GM23338 (cell line): Measurements from ENCODE around the gene ADCY5. TPM values are rescaled to one million over a fixed set of nuclear protein-coding genes. Genes with fewer than 3 reads are reported as not detected.

Experiments used
- ATAC-seq: fragments of 200-7000 bp; cut with Tn5 transposase; 3 replicates; pipeline ENCODE4 v1.9.1; 2020
- DNase-seq: peaks from one replicate; pipeline ENCODE4 v3.0.0-alpha.2; 2015; ENCODE audit warnings: low spot score
- H2AFZ ChIP-seq: fragments of 200-600 bp; sonication (generic); 2 replicates; pipeline ENCODE4 v1.8.0; 2016; ENCODE audit warnings: antibody characterized with exemption, mild to moderate bottlenecking, moderate library complexity
- H3F3A ChIP-seq: fragments of 200-600 bp; sonication (generic); replicated peaks from 2 replicates; pipeline ENCODE4 v1.8.0; 2017; ENCODE audit warnings: antibody characterized with exemption, mixed run types, low read depth
- H3K27ac ChIP-seq: fragments of 200-600 bp; sonication (generic); 2 replicates; pipeline ENCODE4 v1.6.1; 2016; ENCODE audit warnings: low read depth
- H3K27me3 ChIP-seq: fragments of 200-600 bp; sonication (generic); 2 replicates; pipeline ENCODE4 v1.8.0; 2016; ENCODE audit warnings: mild to moderate bottlenecking, mixed run types, moderate library complexity; ENCODE audit not compliant: insufficient read depth
- H3K36me3 ChIP-seq: fragments of 200-600 bp; sonication (generic); 2 replicates; pipeline ENCODE4 v1.8.0; 2016; ENCODE audit warnings: mild to moderate bottlenecking; ENCODE audit not compliant: insufficient read depth
- H3K4me1 ChIP-seq: fragments of 200-600 bp; sonication (generic); 2 replicates; pipeline ENCODE4 v1.8.0; 2016; ENCODE audit warnings: mild to moderate bottlenecking, moderate library complexity; ENCODE audit not compliant: insufficient read depth
- H3K4me2 ChIP-seq: fragments of 200-600 bp; sonication (generic); 2 replicates; pipeline ENCODE4 v1.7.1; 2017; ENCODE audit warnings: mixed run types
- H3K4me3 ChIP-seq: fragments of 200-600 bp; sonication (generic); 2 replicates; pipeline ENCODE4 v1.6.1; 2016; ENCODE audit warnings: mixed run types
- H3K79me2 ChIP-seq: fragments of 200-600 bp; sonication (generic); replicated peaks from 2 replicates; pipeline ENCODE4 v1.8.0; 2017; ENCODE audit warnings: mild to moderate bottlenecking; ENCODE audit not compliant: insufficient read depth
- H3K9me2 ChIP-seq: fragments of 200-600 bp; sonication (generic); 2 replicates; pipeline ENCODE4 v1.8.0; 2017; ENCODE audit not compliant: insufficient read depth
- H4K20me1 ChIP-seq: fragments of 200-600 bp; sonication (generic); replicated peaks from 2 replicates; pipeline ENCODE4 v1.8.0; 2017; ENCODE audit warnings: mild to moderate bottlenecking; ENCODE audit not compliant: insufficient read depth
- H3K27ac Mint-ChIP-seq: 2 replicates; pipeline ENCODE4 v1.8.0; 2020; ENCODE audit warnings: inconsistent platforms, mild to moderate bottlenecking, moderate library complexity, mixed read lengths
- H3K27me3 Mint-ChIP-seq: 3 replicates; pipeline ENCODE4 v1.8.0; 2022; ENCODE audit warnings: low read depth, mild to moderate bottlenecking, moderate library complexity, mixed read lengths, inconsistent platforms; ENCODE audit not compliant: insufficient read depth, poor library complexity
- H3K36me3 Mint-ChIP-seq: 3 replicates; pipeline ENCODE4 v1.8.0; 2021; ENCODE audit warnings: low read depth, mild to moderate bottlenecking, inconsistent platforms, moderate library complexity, mixed read lengths
- H3K4me1 Mint-ChIP-seq: 3 replicates; pipeline ENCODE4 v1.8.0; 2020; ENCODE audit warnings: mild to moderate bottlenecking, inconsistent platforms, mixed read lengths
- H3K4me3 Mint-ChIP-seq: 3 replicates; pipeline ENCODE4 v1.8.0; 2021; ENCODE audit warnings: moderate library complexity, mild to moderate bottlenecking, inconsistent platforms, mixed read lengths
- H3K9me3 Mint-ChIP-seq: 3 replicates; pipeline ENCODE4 v1.8.0; 2020; ENCODE audit warnings: moderate library complexity, mild to moderate bottlenecking, inconsistent platforms, mixed read lengths
- CREB1 ChIP-seq: fragments of 250-450 bp; sonication (Bioruptor Pico); IDR thresholded peaks from 2 replicates; pipeline ENCODE4 v1.5.0; 2020; ENCODE audit warnings: low read depth, mild to moderate bottlenecking, moderate library complexity
- EZH2 ChIP-seq: fragments of 200-600 bp; sonication (generic); IDR thresholded peaks from one replicate; pipeline ENCODE4 v1.8.0; 2017; ENCODE audit warnings: antibody characterized with exemption, mild to moderate bottlenecking, low read depth; ENCODE audit not compliant: unreplicated experiment
- EZH2phosphoT487 ChIP-seq: fragments of 200-600 bp; sonication (generic); IDR thresholded peaks from one replicate; pipeline ENCODE4 v1.8.1; 2018; ENCODE audit warnings: antibody characterized with exemption; ENCODE audit not compliant: unreplicated experiment
- ZNF114 ChIP-seq: fragments of 250-450 bp; sonication (Bioruptor Pico); IDR thresholded peaks from 2 replicates; pipeline ENCODE4 v1.5.0; 2020; ENCODE audit warnings: mild to moderate bottlenecking, moderate library complexity
- ZNF331 ChIP-seq: fragments of 250-450 bp; sonication (Bioruptor Pico); IDR thresholded peaks from 2 replicates; pipeline ENCODE4 v1.5.0; 2020; ENCODE audit warnings: low read depth, mild to moderate bottlenecking, moderate library complexity
- polyA plus RNA-seq: library from polyadenylated mRNA; unstranded; fragments of >200 nt; fragmentation: Nextera tagmentation; extraction: Ambion mirVana; gene quantifications from 2 replicates; pipeline ENCODE4 v1.2.1, GENCODE V29; 2016
- total RNA-seq: library from RNA; depleted of rRNA; stranded (reverse); fragments of >200 nt; shearing (Covaris generic); gene quantifications from 2 replicates; pipeline ENCODE4 v1.2.3, GENCODE V29; 2014
- TF ChIP-seq, protein P1 (sequence below): fragments of 250-450 bp; sonication (Bioruptor Pico); IDR thresholded peaks from 2 replicates; pipeline ENCODE4 v1.5.0; 2020; ENCODE audit warnings: mild to moderate bottlenecking, moderate library complexity
- TF ChIP-seq, protein P2 (sequence below), 2 experiments: fragments of 200-600 bp in 1 of 2; sonication (generic) in 1 of 2; conservative IDR thresholded peaks; 2 replicates each; pipeline versions ENCODE4 v1.5.1 to v1.6.1; 2016 to 2017; ENCODE audit warnings: antibody characterized with exemption in 2 of 2, low read depth in 2 of 2, mild to moderate bottlenecking in 2 of 2, moderate library complexity in 1 of 2
- TF ChIP-seq, protein P3 (sequence below): IDR thresholded peaks from one replicate; pipeline ENCODE4 v1.6.1; 2018; ENCODE audit warnings: antibody characterized with exemption; ENCODE audit not compliant: unreplicated experiment

Gene ADCY5
- total and polyA plus RNA-seq, 2 experiments from 2014 or later: 3.5 to 10.2 TPM

DNA sequence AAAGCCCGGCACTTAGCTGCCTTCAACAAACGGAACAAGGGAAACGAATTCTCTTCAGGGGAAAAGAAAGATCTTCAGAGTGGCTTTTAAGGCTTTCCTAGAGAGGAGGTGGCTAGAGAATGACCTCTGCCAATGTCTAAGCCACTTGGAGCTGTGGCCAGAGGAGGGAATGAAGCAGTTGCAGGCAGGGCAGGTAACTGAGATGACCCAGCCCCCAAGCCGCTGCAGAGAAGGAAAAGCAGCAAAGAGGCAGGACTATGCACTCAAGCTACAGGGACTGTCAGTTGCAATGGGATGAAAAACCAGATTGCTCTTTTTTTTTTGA, 133.7 kb downstream of the ADCY5 start:
- TF ChIP-seq EZH2 (no peak), EZH2phosphoT487 (no peak)
- TF ChIP-seq, protein P1, sequence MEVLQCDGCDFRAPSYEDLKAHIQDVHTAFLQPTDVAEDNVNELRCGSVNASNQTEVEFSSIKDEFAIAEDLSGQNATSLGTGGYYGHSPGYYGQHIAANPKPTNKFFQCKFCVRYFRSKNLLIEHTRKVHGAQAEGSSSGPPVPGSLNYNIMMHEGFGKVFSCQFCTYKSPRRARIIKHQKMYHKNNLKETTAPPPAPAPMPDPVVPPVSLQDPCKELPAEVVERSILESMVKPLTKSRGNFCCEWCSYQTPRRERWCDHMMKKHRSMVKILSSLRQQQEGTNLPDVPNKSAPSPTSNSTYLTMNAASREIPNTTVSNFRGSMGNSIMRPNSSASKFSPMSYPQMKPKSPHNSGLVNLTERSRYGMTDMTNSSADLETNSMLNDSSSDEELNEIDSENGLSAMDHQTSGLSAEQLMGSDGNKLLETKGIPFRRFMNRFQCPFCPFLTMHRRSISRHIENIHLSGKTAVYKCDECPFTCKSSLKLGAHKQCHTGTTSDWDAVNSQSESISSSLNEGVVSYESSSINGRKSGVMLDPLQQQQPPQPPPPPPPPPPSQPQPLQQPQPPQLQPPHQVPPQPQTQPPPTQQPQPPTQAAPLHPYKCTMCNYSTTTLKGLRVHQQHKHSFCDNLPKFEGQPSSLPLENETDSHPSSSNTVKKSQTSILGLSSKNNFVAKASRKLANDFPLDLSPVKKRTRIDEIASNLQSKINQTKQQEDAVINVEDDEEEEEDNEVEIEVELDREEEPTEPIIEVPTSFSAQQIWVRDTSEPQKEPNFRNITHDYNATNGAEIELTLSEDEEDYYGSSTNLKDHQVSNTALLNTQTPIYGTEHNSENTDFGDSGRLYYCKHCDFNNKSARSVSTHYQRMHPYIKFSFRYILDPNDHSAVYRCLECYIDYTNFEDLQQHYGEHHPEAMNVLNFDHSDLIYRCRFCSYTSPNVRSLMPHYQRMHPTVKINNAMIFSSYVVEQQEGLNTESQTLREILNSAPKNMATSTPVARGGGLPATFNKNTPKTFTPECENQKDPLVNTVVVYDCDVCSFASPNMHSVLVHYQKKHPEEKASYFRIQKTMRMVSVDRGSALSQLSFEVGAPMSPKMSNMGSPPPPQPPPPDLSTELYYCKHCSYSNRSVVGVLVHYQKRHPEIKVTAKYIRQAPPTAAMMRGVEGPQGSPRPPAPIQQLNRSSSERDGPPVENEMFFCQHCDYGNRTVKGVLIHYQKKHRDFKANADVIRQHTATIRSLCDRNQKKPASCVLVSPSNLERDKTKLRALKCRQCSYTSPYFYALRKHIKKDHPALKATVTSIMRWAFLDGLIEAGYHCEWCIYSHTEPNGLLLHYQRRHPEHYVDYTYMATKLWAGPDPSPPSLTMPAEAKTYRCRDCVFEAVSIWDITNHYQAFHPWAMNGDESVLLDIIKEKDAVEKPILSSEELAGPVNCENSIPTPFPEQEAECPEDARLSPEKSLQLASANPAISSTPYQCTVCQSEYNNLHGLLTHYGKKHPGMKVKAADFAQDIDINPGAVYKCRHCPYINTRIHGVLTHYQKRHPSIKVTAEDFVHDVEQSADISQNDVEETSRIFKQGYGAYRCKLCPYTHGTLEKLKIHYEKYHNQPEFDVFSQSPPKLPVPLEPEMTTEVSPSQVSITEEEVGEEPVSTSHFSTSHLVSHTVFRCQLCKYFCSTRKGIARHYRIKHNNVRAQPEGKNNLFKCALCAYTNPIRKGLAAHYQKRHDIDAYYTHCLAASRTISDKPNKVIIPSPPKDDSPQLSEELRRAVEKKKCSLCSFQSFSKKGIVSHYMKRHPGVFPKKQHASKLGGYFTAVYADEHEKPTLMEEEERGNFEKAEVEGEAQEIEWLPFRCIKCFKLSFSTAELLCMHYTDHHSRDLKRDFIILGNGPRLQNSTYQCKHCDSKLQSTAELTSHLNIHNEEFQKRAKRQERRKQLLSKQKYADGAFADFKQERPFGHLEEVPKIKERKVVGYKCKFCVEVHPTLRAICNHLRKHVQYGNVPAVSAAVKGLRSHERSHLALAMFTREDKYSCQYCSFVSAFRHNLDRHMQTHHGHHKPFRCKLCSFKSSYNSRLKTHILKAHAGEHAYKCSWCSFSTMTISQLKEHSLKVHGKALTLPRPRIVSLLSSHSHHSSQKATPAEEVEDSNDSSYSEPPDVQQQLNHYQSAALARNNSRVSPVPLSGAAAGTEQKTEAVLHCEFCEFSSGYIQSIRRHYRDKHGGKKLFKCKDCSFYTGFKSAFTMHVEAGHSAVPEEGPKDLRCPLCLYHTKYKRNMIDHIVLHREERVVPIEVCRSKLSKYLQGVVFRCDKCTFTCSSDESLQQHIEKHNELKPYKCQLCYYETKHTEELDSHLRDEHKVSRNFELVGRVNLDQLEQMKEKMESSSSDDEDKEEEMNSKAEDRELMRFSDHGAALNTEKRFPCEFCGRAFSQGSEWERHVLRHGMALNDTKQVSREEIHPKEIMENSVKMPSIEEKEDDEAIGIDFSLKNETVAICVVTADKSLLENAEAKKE (CRISPR knock-in tag): no peak; the same call in 1 of the 2 replicates
- DNase-seq (no peak), ATAC-seq (no peak)
- H4K20me1 ChIP-seq: no peaks in the 10 kb centered on the region
- peaks cover 70% of the 10 kb centered on the region for H3K4me1 ChIP-seq
- no peaks in the 10 kb centered on the region for H3K9me2 ChIP-seq
- peaks cover 8% of the 10 kb centered on the region for H3K79me2 ChIP-seq
- peaks cover 22% of the 10 kb centered on the region for H3F3A ChIP-seq
- peak overlapping the region; percentile 99 for H3K27ac Mint-ChIP-seq
- H3K27me3 ChIP-seq: no peaks in the 10 kb centered on the region
- no peak overlapping the region for H2AFZ ChIP-seq
- H3K27ac ChIP-seq: peak overlapping the region; percentile 96
- H3K36me3 Mint-ChIP-seq: peaks cover 6% of the 10 kb centered on the region
- peak overlapping the region; percentile 70 for H3K4me3 Mint-ChIP-seq
- peaks cover 28% of the 10 kb centered on the region for H3K27me3 Mint-ChIP-seq
- H3K4me3 ChIP-seq: no peak overlapping the region
- H3K4me2 ChIP-seq: peak overlapping the region; percentile 37
- H3K4me1 Mint-ChIP-seq: peaks cover 78% of the 10 kb centered on the region
- H3K9me3 Mint-ChIP-seq: no peaks in the 10 kb centered on the region; the same call in 2 of the 3 replicates
- H3K36me3 ChIP-seq: no peaks in the 10 kb centered on the region

DNA sequence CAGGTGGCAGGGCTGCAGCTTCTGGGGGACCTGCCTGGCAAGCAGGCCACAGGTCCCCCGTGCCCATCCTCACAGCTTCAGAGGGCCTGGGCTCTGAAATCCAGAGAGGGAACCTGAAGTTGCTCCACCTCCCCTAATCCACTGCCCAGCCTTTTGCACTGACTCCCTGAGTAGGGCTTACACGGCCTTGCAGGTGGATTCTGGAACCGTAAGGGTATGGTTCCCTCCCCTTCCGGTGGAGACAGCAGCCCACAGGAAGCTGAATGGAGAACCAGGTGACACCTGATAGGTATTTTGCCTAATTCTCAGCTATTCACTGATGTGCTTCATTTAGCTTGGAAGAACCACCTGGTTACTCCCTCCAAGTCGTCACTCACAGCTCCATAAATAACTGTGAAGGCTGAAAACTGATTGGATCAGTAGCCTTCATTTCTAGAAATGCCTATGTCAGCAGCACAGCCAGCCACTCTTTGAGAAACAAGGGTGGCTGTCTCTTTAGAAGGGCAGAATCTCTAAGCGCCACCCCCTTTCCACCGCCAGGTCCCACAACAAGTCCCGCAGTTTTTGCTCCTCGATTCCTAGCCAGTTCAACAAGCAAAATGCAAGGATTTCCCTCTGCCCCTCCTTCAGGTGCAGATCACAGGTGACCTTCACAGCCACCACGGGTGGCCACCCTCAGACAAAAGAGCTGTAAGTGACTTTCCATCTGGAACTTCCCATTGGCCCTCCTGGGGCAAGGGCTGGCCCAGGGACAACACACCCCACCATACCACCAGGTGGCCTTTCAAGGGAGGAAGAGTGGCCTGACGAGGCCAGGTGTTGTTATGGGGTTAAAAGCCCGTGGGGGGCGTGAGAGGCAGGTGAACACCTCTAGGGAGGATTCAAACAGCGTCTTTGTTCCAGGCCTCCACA, 134.3 kb downstream of the ADCY5 start:
- H3K4me3 ChIP-seq: peak overlapping the region; percentile 13; the same call in 1 of the 2 replicates
- H2AFZ ChIP-seq: no peak overlapping the region
- Mint-ChIP-seq H3K36me3 (peaks cover 6% of the 10 kb centered on the region), H3K27ac (peak overlapping the region; percentile 99), H3K9me3 (no peaks in the 10 kb centered on the region; the same call in 2 of the 3 replicates), H3K4me1 (peaks cover 77% of the 10 kb centered on the region), H3K27me3 (peaks cover 28% of the 10 kb centered on the region), H3K4me3 (peak overlapping the region; percentile 70)
- peaks cover 64% of the 10 kb centered on the region for H3K4me1 ChIP-seq
- H3K27me3 ChIP-seq: no peaks in the 10 kb centered on the region
- H3K36me3 ChIP-seq: no peaks in the 10 kb centered on the region
- H3K27ac ChIP-seq: peak overlapping the region; percentile 96
- peak; percentile 87 for ATAC-seq
- no peaks in the 10 kb centered on the region for H3K9me2 ChIP-seq
- peak overlapping the region; percentile 13 for H3K4me2 ChIP-seq
- no peaks in the 10 kb centered on the region for H4K20me1 ChIP-seq
- H3K79me2 ChIP-seq: peaks cover 8% of the 10 kb centered on the region
- H3F3A ChIP-seq: peaks cover 22% of the 10 kb centered on the region
- peak; percentile 99 for DNase-seq
- TF ChIP-seq ZNF331 (CRISPR knock-in tag) (no peak), ZNF114 (CRISPR knock-in tag) (no peak; the same call in 1 of the 2 replicates), EZH2phosphoT487 (no peak), EZH2 (no peak), CREB1 (CRISPR knock-in tag) (peak; percentile 49)
- TF ChIP-seq, protein P2, sequence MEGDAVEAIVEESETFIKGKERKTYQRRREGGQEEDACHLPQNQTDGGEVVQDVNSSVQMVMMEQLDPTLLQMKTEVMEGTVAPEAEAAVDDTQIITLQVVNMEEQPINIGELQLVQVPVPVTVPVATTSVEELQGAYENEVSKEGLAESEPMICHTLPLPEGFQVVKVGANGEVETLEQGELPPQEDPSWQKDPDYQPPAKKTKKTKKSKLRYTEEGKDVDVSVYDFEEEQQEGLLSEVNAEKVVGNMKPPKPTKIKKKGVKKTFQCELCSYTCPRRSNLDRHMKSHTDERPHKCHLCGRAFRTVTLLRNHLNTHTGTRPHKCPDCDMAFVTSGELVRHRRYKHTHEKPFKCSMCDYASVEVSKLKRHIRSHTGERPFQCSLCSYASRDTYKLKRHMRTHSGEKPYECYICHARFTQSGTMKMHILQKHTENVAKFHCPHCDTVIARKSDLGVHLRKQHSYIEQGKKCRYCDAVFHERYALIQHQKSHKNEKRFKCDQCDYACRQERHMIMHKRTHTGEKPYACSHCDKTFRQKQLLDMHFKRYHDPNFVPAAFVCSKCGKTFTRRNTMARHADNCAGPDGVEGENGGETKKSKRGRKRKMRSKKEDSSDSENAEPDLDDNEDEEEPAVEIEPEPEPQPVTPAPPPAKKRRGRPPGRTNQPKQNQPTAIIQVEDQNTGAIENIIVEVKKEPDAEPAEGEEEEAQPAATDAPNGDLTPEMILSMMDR (conservative IDR thresholded peaks at IDR 0.05; ENCODE audit: low read depth in 2 of 2): peak; percentile 35 to 36
- TF ChIP-seq, protein P3, sequence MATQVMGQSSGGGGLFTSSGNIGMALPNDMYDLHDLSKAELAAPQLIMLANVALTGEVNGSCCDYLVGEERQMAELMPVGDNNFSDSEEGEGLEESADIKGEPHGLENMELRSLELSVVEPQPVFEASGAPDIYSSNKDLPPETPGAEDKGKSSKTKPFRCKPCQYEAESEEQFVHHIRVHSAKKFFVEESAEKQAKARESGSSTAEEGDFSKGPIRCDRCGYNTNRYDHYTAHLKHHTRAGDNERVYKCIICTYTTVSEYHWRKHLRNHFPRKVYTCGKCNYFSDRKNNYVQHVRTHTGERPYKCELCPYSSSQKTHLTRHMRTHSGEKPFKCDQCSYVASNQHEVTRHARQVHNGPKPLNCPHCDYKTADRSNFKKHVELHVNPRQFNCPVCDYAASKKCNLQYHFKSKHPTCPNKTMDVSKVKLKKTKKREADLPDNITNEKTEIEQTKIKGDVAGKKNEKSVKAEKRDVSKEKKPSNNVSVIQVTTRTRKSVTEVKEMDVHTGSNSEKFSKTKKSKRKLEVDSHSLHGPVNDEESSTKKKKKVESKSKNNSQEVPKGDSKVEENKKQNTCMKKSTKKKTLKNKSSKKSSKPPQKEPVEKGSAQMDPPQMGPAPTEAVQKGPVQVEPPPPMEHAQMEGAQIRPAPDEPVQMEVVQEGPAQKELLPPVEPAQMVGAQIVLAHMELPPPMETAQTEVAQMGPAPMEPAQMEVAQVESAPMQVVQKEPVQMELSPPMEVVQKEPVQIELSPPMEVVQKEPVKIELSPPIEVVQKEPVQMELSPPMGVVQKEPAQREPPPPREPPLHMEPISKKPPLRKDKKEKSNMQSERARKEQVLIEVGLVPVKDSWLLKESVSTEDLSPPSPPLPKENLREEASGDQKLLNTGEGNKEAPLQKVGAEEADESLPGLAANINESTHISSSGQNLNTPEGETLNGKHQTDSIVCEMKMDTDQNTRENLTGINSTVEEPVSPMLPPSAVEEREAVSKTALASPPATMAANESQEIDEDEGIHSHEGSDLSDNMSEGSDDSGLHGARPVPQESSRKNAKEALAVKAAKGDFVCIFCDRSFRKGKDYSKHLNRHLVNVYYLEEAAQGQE: no peak
